MM.1S (cell line): ENCODE results near the gene USP30.

ENCODE experiments used
- DNase-seq: peaks from one replicate; pipeline ENCODE4 v3.0.0-alpha.2; 2015
- H2AFZ ChIP-seq: fragments of 300-600 bp; sonication (generic); 2 replicates; pipeline ENCODE4 v1.6.0; 2016; ENCODE audit warnings: antibody characterized with exemption, low read length
- H3F3A ChIP-seq: fragments of 300-600 bp; sonication (generic); 2 replicates; pipeline ENCODE4 v1.6.1; 2016; ENCODE audit warnings: mild to moderate bottlenecking, antibody characterized with exemption, low read length, moderate library complexity, mixed read lengths; ENCODE audit not compliant: insufficient read depth
- H3K27ac ChIP-seq: fragments of 300-600 bp; sonication (generic); 2 replicates; pipeline ENCODE4 v1.5.1; 2016; ENCODE audit warnings: mild to moderate bottlenecking, low read length
- H3K27me3 ChIP-seq: fragments of 300-600 bp; sonication (generic); replicated peaks from 2 replicates; pipeline ENCODE4 v1.6.0; 2016; ENCODE audit warnings: low read length; ENCODE audit not compliant: insufficient read depth
- H3K36me3 ChIP-seq: fragments of 300-600 bp; sonication (generic); replicated peaks from 2 replicates; pipeline ENCODE4 v1.6.1; 2016; ENCODE audit warnings: mild to moderate bottlenecking, low read length, mixed read lengths; ENCODE audit not compliant: insufficient read depth
- H3K4me1 ChIP-seq: fragments of 300-600 bp; sonication (generic); 2 replicates; pipeline ENCODE4 v1.6.1; 2016; ENCODE audit warnings: low read length, mixed read lengths
- H3K4me2 ChIP-seq: fragments of 300-600 bp; sonication (generic); 2 replicates; pipeline ENCODE4 v1.6.0; 2016; ENCODE audit warnings: low read depth, low read length
- H3K4me3 ChIP-seq: fragments of 300-600 bp; sonication (generic); 2 replicates; pipeline ENCODE4 v1.5.1; 2016; ENCODE audit warnings: low read length, mixed read lengths
- H3K79me2 ChIP-seq: fragments of 300-600 bp; sonication (generic); 2 replicates; pipeline ENCODE4 v1.6.1; 2016; ENCODE audit warnings: mixed run types, low read length, mixed read lengths
- H3K9ac ChIP-seq: fragments of 300-600 bp; sonication (generic); 2 replicates; pipeline ENCODE4 v1.6.1; 2016; ENCODE audit warnings: low read length, mixed read lengths
- H3K9me2 ChIP-seq: fragments of 300-600 bp; sonication (generic); replicated peaks from 2 replicates; pipeline ENCODE4 v1.6.1; 2016; ENCODE audit warnings: mild to moderate bottlenecking, low read length, mixed read lengths; ENCODE audit not compliant: insufficient read depth
- H3K9me3 ChIP-seq: fragments of 300-600 bp; sonication (generic); replicated peaks from 2 replicates; pipeline ENCODE4 v1.6.1; 2016; ENCODE audit warnings: mild to moderate bottlenecking, low read length, mixed read lengths; ENCODE audit not compliant: insufficient read depth
- H4K20me1 ChIP-seq: fragments of 300-600 bp; sonication (generic); 2 replicates; pipeline ENCODE4 v1.6.1; 2016; ENCODE audit warnings: mild to moderate bottlenecking, low read length, moderate library complexity, mixed read lengths; ENCODE audit not compliant: insufficient read depth
- CTCF ChIP-seq: fragments of 300-600 bp; sonication (generic); IDR thresholded peaks from 2 replicates; pipeline ENCODE4 v1.5.1; 2016; ENCODE audit warnings: antibody characterized with exemption, low read length, mixed read lengths
- EZH2 ChIP-seq: fragments of 300-600 bp; sonication (generic); optimal IDR thresholded peaks from 2 replicates; pipeline ENCODE3; 2017; ENCODE audit warnings: low read depth, mild to moderate bottlenecking, antibody characterized with exemption, low read length, mixed read lengths
- EZH2phosphoT487 ChIP-seq: fragments of 300-600 bp; sonication (generic); IDR thresholded peaks from 2 replicates; pipeline ENCODE4 v1.6.1; 2018; ENCODE audit warnings: antibody characterized with exemption, low read length

The USP30 gene

GRCh38 chr12:109116611-109116949, 64.2 kb downstream of the USP30 start:
- H3K4me2 ChIP-seq = no peak overlapping the region
- no peak overlapping the region for H2AFZ ChIP-seq
- H3F3A ChIP-seq = peaks cover 28% of the 10 kb centered on the region
- H3K4me3 ChIP-seq = no peak overlapping the region
- no peak overlapping the region for H3K27ac ChIP-seq
- TF ChIP-seq EZH2phosphoT487 (no peak), CTCF (no peak), EZH2 (no peak)
- peaks cover 42% of the 10 kb centered on the region for H3K4me1 ChIP-seq
- no peak for DNase-seq
- H3K9me3 ChIP-seq = no peaks in the 10 kb centered on the region
- 0 out of 2 replicates have a peak, but pooled peaks cover 3% of the 10 kb centered on the region for H3K79me2 ChIP-seq
- H3K36me3 ChIP-seq = no peaks in the 10 kb centered on the region
- H4K20me1 ChIP-seq = no peaks in the 10 kb centered on the region
- H3K9ac ChIP-seq = no peak overlapping the region
- H3K27me3 ChIP-seq = no peaks in the 10 kb centered on the region
- H3K9me2 ChIP-seq = no peaks in the 10 kb centered on the region

GRCh38 chr12:109120095-109120494, 67.7 kb downstream of the USP30 start:
- no peak for DNase-seq
- no peak overlapping the region for H3K9ac ChIP-seq
- peaks cover 20% of the 10 kb centered on the region for H3K4me1 ChIP-seq
- H3K4me3 ChIP-seq = no peak overlapping the region
- TF ChIP-seq EZH2phosphoT487 (no peak), CTCF (no peak), EZH2 (no peak)
- no peaks in the 10 kb centered on the region for H3K9me3 ChIP-seq
- H3K9me2 ChIP-seq = no peaks in the 10 kb centered on the region
- no peaks in the 10 kb centered on the region for H3K27me3 ChIP-seq
- no peaks in the 10 kb centered on the region for H4K20me1 ChIP-seq
- peaks cover 1% of the 10 kb centered on the region for H3F3A ChIP-seq
- H2AFZ ChIP-seq = no peak overlapping the region
- H3K36me3 ChIP-seq = no peaks in the 10 kb centered on the region
- H3K79me2 ChIP-seq = 0 out of 2 replicates have a peak, but pooled peaks cover 3% of the 10 kb centered on the region
- H3K4me2 ChIP-seq = no peak overlapping the region
- H3K27ac ChIP-seq = no peak overlapping the region

GRCh38 chr12:109120557-109120956, 68.2 kb downstream of the USP30 start:
- Histone ChIP-seq H3K9me3 (no peaks in the 10 kb centered on the region), H2AFZ (no peak overlapping the region), H3K4me3 (no peak overlapping the region), H3K36me3 (no peaks in the 10 kb centered on the region), H3K27ac (no peak overlapping the region), H3K4me2 (no peak overlapping the region), H3K79me2 (0 out of 2 replicates have a peak, but pooled peaks cover 3% of the 10 kb centered on the region), H3K27me3 (no peaks in the 10 kb centered on the region), H4K20me1 (no peaks in the 10 kb centered on the region), H3K4me1 (peaks cover 20% of the 10 kb centered on the region), H3F3A (no peaks in the 10 kb centered on the region), H3K9ac (no peak overlapping the region), H3K9me2 (no peaks in the 10 kb centered on the region)
- no peak for TF ChIP-seq EZH2
- TF ChIP-seq CTCF = no peak
- no peak for TF ChIP-seq EZH2phosphoT487
- no peak for DNase-seq
